Lung (tissue), 16 donors: ENCODE results near the gene TKTL2. TPM values are rescaled to one million over a fixed set of nuclear protein-coding genes. Genes with fewer than 3 reads are reported as not detected.

ENCODE experiments used
- ATAC-seq: fragments of 200-7000 bp; cut with Tn5 transposase; one replicate; pipeline ENCODE4 v1.9.1; 2020; ENCODE audit warnings: moderate number of reproducible peaks; ENCODE audit not compliant: insufficient read depth, low FRiP score
- DNase-seq, 3 donors: peaks; one replicate each; pipeline ENCODE4 v3.0.0-alpha.2; 2013 to 2017
- H3K27ac ChIP-seq, 2 donors: one replicate each; pipeline ENCODE4 v1.5.1; 2013; ENCODE audit warnings: mild to moderate bottlenecking in 2 of 2, moderate library complexity in 2 of 2, control low read depth in 1 of 2, inconsistent platforms in 1 of 2, low read depth in 1 of 2, low read length in 1 of 2
- H3K27me3 ChIP-seq, 3 donors: one replicate each; pipeline ENCODE4 v1.5.1; 2013; ENCODE audit warnings: low read length in 2 of 3; ENCODE audit not compliant: control insufficient read depth in 3 of 3, insufficient read depth in 3 of 3
- H3K36me3 ChIP-seq, 4 donors: one replicate each; pipeline ENCODE4 v1.5.1; 2013; ENCODE audit warnings: low read length in 4 of 4, mild to moderate bottlenecking in 1 of 4, moderate library complexity in 1 of 4; ENCODE audit not compliant: control insufficient read depth in 4 of 4, insufficient read depth in 4 of 4
- H3K4me1 ChIP-seq, 5 donors: one replicate each; pipeline ENCODE4 v1.5.1; 2013; ENCODE audit warnings: low read length in 5 of 5, mild to moderate bottlenecking in 2 of 5, moderate library complexity in 1 of 5; ENCODE audit not compliant: control insufficient read depth in 5 of 5, insufficient read depth in 5 of 5
- H3K4me3 ChIP-seq: one replicate; pipeline ENCODE4 v1.5.1; 2013; ENCODE audit warnings: mild to moderate bottlenecking, control low read depth, moderate library complexity
- H3K9ac ChIP-seq, 2 donors: one replicate each; pipeline ENCODE4 v1.5.1; 2013; ENCODE audit warnings: low read length in 2 of 2, control low read depth in 1 of 2; ENCODE audit not compliant: insufficient read depth in 1 of 2
- H3K9me3 ChIP-seq, 4 donors: one replicate each; pipeline ENCODE4 v1.5.1; 2013; ENCODE audit warnings: low read length in 3 of 4, mild to moderate bottlenecking in 1 of 4, moderate library complexity in 1 of 4; ENCODE audit not compliant: control insufficient read depth in 4 of 4, insufficient read depth in 3 of 4
- CTCF ChIP-seq: IDR thresholded peaks from 2 replicates; pipeline ENCODE4 v1.5.1; 2012; ENCODE audit warnings: mild to moderate bottlenecking; ENCODE audit errors: control extremely low read depth, extremely low read depth
- WGBS, 2 donors: extraction: QIAGEN DNeasy Blood & Tissue Kit; methylation state at CpG; one replicate each; pipeline ENCODE4 v1.1.7; 2013; 5-methylcytosine and 5-hydroxymethylcytosine counted together
- long read RNA-seq, 5 donors: transcript quantifications; one replicate each; lab custom pipeline, GENCODE V29; 2026
- polyA plus RNA-seq, 2 donors: library from polyadenylated mRNA; stranded (reverse); fragments of 200-250 nt; gene quantifications; one replicate each; pipeline ENCODE4 v1.2.1, GENCODE V29; 2013
- total RNA-seq, 2 donors: library from RNA; depleted of rRNA in 1 of 2; stranded (reverse); fragments of >200 nt in 1 of 2; gene quantifications; one replicate each; pipeline ENCODE4 v1.2.1, GENCODE V29; 2014 to 2021
- donor health status: control.
- donor health status: control.
- donor health status: Bipolar disorder and iron deficiency.
- donor health status: healthy.
- donor health status: DM: yes; HTN: yes; CAD: no.

TKTL2 gene
- total RNA-seq (not detected), polyA plus RNA-seq (under 1 TPM in 1 of 2 donors, not detected in 1; 0.02 TPM)
- long read RNA-seq, donor 1: 0 reads
- long read RNA-seq, donor 2: 0 reads
- long read RNA-seq, donor 3, partial matches to known transcripts: 0 of 1 reads
- long read RNA-seq, donor 3, other reads (novel, unspliced or antisense): 0 of 1 reads
- long read RNA-seq, donor 4: 0 reads
- long read RNA-seq, donor 5: 0 reads

DNA sequence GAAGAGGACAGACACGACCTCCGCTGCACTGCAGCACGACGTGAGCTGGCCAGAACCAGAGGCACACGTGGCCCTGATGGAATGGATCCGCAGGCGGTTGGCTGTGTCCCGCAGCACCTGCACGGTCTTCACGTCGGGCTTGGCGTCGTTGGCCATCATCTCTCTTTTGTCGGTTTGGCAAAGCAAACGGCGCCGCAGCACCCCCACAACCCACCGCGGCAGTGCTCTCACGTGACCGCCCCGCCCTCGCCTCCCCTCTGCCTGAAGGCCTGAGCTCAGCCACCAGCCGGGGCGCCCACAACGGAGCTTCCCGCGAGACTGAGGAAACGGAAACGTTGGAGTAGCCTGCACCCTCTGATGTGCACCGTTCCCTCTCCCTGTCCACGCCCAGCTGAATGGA lies at the start of gene TKTL2:
Gene TKTL2 (minus strand): TSS at position 179 of the 400 bp plus-strand sequence. CDS start 20 bp downstream, at position 159.
- Histone ChIP-seq H3K27me3 (no peaks in the 10 kb centered on the region), H3K27ac (no peak within 1 kb of the TSS), H3K9ac (no peak within 1 kb of the TSS), H3K4me1 (no peaks in the 10 kb centered on the region), H3K9me3 (peaks cover 0 to 2% (median 0%) of the 10 kb centered on the region in 4 donors), H3K36me3 (no peaks in the 10 kb centered on the region), H3K4me3 (no peak within 1 kb of the TSS)
- ATAC-seq (no peak), DNase-seq (no peak)
- TF ChIP-seq CTCF: no peak
- 92 to 95% methylated on average over 32 of the region's 32 CpGs for WGBS, 2 donors

DNA sequence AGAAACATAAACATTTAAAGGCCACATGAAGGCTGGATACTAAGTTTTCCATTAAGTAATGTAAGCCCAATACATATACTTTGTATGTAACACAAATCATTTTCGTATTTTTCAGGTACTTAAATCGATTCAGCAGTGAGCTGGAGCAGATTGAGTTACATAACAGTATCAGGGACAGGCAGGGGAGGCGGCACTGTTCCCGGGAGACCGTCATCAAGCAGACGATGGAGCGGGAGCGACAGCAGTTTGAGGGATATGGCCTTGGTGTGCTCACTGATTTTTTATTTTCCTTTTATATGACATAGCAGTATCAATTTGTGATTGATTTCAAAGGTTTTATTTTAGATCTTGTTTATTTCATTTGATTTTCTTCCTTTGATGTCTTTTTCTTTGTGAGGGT lies 41.6 kb upstream of the TKTL2 start:
- Histone ChIP-seq H3K4me1 (no peaks in the 10 kb centered on the region), H3K27ac (no peak overlapping the region), H3K9me3 (no peaks in the 10 kb centered on the region), H3K27me3 (no peaks in the 10 kb centered on the region), H3K4me3 (no peak overlapping the region), H3K9ac (no peak overlapping the region), H3K36me3 (peaks cover 6 to 21% (median 19%) of the 10 kb centered on the region in 4 donors)
- ATAC-seq: no peak
- no peak for DNase-seq
- 95 to 96% methylated on average over 8 of the region's 8 CpGs for WGBS, 2 donors
- TF ChIP-seq CTCF: no peak

GRCh38 chr4:163505374-163505773 lies 31.8 kb upstream of the TKTL2 start:
- no peak for TF ChIP-seq CTCF
- Histone ChIP-seq H3K4me1 (no peaks in the 10 kb centered on the region), H3K9ac (no peak overlapping the region), H3K36me3 (peaks cover 0 to 8% (median 7%) of the 10 kb centered on the region in 4 donors), H3K27me3 (no peaks in the 10 kb centered on the region), H3K9me3 (no peaks in the 10 kb centered on the region), H3K27ac (no peak overlapping the region), H3K4me3 (no peak overlapping the region)
- 25 to 52% methylated on average over 3 of the region's 3 CpGs for WGBS, 2 donors
- no peak for ATAC-seq
- peak in 1 of 3 donors; percentile 12 for DNase-seq

- Histone ChIP-seq H3K36me3 (peaks cover 0 to 2% (median 0%) of the 10 kb centered on the region in 4 donors), H3K4me1 (peaks cover 0 to 7% (median 0%) of the 10 kb centered on the region in 5 donors), H3K4me3 (no peak overlapping the region), H3K27ac (no peak overlapping the region), H3K9ac (no peak overlapping the region), H3K9me3 (no peaks in the 10 kb centered on the region), H3K27me3 (no peaks in the 10 kb centered on the region)
- WGBS, 2 donors: 90 to 98% methylated on average over 1 of the region's 1 CpG
- ATAC-seq (no peak), DNase-seq (no peak)
- no peak for TF ChIP-seq CTCF
Measured at GRCh38 chr4:163500586-163500985, 27.0 kb upstream of the TKTL2 start.
